Lower leg skin (tissue), 4 donors: ENCODE measurements around the gene S100A5. TPM values are rescaled to one million over a fixed set of nuclear protein-coding genes. Genes with fewer than 3 reads are reported as not detected.

Experiments
- DNase-seq, 2 donors: peaks; one replicate each; pipeline ENCODE4 v3.0.0-alpha.2; 2019; ENCODE audit warnings: low spot score in 2 of 2
- H3K4me3 ChIP-seq: fragments of 200-600 bp; sonication (generic); 2 replicates; pipeline ENCODE4 v1.5.1; 2017; ENCODE audit warnings: mild to moderate bottlenecking, low read depth; ENCODE audit not compliant: poor library complexity, severe bottlenecking
- POLR2A ChIP-seq, 2 donors: fragments of 450-650 bp; IDR thresholded peaks; one replicate each; pipeline ENCODE4 v1.6.1; 2016 to 2017; ENCODE audit warnings: antibody characterized with exemption in 2 of 2, mild to moderate bottlenecking in 1 of 2, moderate library complexity in 1 of 2
- WGBS, 2 donors: methylation state at CpG; one replicate each; pipeline ENCODE4 v1.1.5; 2018; 5-methylcytosine and 5-hydroxymethylcytosine counted together
- intact Hi-C: fragments of 100-400 bp; cut with DNase I; formaldehyde crosslinking; loops from one replicate; pipeline ENCODE4 v1.15.0; 2023; ENCODE audit warnings: low total_unique reads
- total RNA-seq, 4 donors: library from RNA; depleted of rRNA; stranded (reverse); fragments of >200 nt; gene quantifications; one replicate each; pipeline ENCODE4 v1.1.0, GENCODE V29; 2016
- TF ChIP-seq, protein P1 (sequence below), 3 donors: fragments of 450-650 bp; IDR thresholded peaks; one replicate each; pipeline ENCODE4 v1.5.1; 2016; ENCODE audit warnings: antibody characterized with exemption in 3 of 3, mild to moderate bottlenecking in 3 of 3, moderate library complexity in 2 of 3

S100A5 gene
- total RNA-seq, 4 donors from 2014 or later: not detected

DNA sequence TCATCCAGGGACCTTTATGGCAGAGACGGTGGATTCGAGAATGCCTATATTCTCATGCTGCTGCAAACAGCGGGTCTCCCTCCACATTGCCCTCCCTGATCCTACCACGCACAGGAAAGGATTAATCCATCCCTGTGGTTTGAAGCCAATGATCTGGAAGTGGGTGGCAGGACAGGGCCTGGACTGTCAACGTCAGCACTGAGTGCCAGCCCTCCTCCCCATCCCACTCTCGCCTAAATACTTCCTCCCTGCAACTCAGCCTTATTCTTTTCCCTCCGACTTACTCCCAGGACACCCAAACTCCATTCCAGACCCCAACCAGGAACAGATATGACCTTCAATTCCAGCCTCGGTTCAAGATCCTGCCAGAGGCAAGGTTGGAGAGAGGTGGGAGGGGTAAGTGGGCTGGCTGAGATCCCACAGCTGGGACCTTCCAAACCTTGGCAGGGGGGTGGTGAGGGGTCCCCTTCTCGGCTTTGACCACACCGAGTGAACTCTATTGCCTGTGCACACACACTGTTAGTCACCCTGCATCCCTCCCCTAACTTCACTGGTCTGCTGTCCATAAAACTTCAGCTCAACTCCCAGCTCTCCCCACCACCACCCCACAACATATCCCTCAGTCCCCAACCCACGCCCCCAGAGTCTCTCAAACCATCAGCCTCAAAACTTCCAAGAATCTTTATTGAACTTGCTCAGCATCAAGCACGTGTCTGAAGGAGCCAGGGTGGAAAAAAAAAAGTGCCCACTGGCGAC is 2.4 kb upstream of the S100A5 start:
- H3K4me3 ChIP-seq: no peak overlapping the region
- peak in 1 of 2 donors; percentile 80 for DNase-seq
- WGBS, 2 donors: 54 to 55% methylated on average over 13 of the region's 13 CpGs
- intact Hi-C loops: no loop called here
- TF ChIP-seq, protein P1, sequence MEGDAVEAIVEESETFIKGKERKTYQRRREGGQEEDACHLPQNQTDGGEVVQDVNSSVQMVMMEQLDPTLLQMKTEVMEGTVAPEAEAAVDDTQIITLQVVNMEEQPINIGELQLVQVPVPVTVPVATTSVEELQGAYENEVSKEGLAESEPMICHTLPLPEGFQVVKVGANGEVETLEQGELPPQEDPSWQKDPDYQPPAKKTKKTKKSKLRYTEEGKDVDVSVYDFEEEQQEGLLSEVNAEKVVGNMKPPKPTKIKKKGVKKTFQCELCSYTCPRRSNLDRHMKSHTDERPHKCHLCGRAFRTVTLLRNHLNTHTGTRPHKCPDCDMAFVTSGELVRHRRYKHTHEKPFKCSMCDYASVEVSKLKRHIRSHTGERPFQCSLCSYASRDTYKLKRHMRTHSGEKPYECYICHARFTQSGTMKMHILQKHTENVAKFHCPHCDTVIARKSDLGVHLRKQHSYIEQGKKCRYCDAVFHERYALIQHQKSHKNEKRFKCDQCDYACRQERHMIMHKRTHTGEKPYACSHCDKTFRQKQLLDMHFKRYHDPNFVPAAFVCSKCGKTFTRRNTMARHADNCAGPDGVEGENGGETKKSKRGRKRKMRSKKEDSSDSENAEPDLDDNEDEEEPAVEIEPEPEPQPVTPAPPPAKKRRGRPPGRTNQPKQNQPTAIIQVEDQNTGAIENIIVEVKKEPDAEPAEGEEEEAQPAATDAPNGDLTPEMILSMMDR (IDR thresholded peaks at IDR 0.05): no peak

DNA sequence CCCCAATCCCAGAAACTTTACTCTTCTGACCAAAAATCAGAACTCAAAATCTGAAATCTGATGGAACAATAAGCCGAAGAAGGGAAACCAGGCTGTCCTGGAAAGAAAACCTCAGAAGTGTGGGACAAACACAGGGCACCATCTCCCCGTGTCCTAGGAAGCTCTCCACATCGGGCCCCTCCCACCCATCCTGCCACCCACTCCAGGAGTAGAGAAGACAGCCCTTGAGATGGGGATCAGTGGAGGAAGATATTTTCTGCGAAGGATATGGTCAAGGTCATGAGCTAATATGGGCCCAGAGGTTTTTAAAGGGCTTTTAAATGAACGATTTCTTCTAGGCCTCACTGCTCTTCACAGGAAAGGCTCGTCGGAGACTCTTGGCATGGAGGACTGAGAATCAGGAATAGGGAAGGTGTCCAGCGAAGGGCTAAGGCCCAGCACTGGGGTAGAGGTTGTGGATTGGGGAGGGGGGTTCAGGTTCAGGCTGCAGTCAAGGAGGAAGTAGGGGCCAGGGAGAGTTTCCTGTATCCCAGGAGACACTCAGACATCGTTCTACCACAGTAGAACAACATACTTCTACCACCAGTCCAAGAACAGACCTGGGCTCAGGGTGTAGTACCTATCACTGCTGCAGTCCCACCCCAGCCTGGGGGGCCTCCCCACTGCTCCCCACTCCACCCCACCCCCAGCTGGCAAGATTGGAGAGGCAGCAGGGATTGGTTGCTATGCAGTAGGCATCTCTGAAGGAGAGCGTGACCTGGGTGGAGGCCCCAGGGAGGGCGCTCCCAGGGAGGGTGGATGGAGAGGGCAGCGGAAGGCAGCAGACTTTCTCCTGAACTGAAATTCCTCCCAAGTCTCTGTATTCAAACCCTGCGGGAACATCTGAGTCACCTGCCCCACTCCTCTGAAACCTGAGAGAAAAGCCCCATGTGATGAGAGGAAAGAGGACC is 1.2 kb upstream of the S100A5 start:
- WGBS, 2 donors: 45 to 52% methylated on average over 13 of the region's 13 CpGs
- intact Hi-C loops: no loop called here
- peak in 1 of 2 donors; percentile 86 for DNase-seq
- H3K4me3 ChIP-seq: no peak overlapping the region
- TF ChIP-seq POLR2A (IDR thresholded peaks at IDR 0.05): no peak
- TF ChIP-seq, protein P1 (IDR thresholded peaks at IDR 0.05): no peak

DNA sequence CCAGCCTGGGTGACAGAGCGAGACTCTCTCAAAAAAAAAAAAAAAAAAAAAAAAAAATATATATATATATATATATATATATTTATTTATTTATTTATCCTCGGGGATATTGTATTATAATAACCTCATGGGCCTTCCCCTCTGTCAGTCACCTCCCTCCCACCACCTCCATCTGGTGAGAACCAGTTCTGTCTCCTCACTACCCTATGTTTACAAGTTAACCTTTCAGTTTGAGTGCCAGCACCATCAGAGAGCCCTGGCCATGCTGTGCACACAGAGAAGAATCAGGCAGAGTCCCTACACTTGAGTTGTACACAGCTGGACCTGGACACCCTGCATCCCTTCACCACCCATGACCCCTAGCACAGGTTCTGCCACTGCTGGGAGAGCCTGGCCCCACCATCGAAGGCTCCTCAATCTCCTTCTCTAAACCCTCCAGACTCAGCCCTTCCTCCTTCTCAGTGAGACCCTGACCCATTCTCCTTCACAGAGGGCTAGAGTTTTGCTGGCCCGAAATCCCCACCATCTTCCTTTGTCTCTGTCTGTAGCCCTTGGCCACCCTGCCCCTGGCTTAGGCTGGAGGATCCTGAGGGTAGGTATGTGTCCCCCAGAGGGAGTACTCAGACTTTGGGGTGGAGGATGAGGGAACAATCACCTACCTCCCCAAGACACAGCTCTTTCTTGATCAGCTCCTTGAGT is 1.2 kb downstream of the S100A5 start:
- peak in 1 of 2 donors; percentile 83 for DNase-seq
- intact Hi-C loops: loop anchor here (10.0 kb wide), 1 partner anchor 85 kb away; the partner anchor contains the start of genes S100A1 and S100A13
- WGBS, 2 donors: 79 to 81% methylated on average over 4 of the region's 4 CpGs
- TF ChIP-seq, protein P1 (IDR thresholded peaks at IDR 0.05): no peak
- no peak for TF ChIP-seq POLR2A (IDR thresholded peaks at IDR 0.05)
- H3K4me3 ChIP-seq: no peak overlapping the region

DNA sequence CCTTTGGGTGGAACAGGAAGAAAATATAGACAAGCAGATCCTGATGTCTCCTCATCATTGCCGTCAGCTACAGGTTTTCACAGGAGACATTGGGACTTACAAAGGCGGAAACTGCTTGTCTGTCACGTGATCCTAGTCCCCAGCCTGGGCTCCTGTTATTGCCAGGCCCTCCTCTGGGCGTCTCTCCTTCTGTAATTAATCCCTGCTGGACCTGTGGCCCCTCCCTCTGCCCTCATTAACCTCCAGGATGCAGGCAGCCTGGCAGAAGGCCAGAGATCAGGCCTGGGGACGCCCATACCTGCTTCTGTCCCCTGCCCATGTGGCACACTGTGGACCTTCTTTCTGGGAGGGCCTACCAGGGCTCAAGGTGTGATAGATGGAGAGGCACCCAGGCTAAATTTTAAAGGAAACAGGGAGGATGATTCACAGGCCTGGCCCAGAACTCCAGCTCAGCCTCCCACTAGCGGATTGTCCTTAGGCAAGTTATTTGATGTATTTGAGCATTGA is 2.4 kb downstream of the S100A5 start:
- no peak for TF ChIP-seq POLR2A (IDR thresholded peaks at IDR 0.05)
- TF ChIP-seq, protein P1 (IDR thresholded peaks at IDR 0.05): no peak
- WGBS, 2 donors: 20 to 35% methylated on average over 6 of the region's 6 CpGs
- no peak overlapping the region for H3K4me3 ChIP-seq
- intact Hi-C loops: loop anchor here (10.0 kb wide), 1 partner anchor 86 kb away; the partner anchor contains the start of genes S100A1 and S100A13
- DNase-seq: peak; percentile 65 to 90

GRCh38 chr1:153537376-153537730 is 3.4 kb downstream of the S100A5 start:
- H3K4me3 ChIP-seq: no peak overlapping the region
- WGBS, 2 donors: 91 to 93% methylated on average over 5 to 6 of the region's 6 CpGs
- TF ChIP-seq, protein P1 (IDR thresholded peaks at IDR 0.05): no peak
- no peak for TF ChIP-seq POLR2A (IDR thresholded peaks at IDR 0.05)
- intact Hi-C loops: loop anchor here (10.0 kb wide), 1 partner anchor 87 kb away; the partner anchor contains the start of genes S100A1 and S100A13
- peak in 1 of 2 donors; percentile 86 for DNase-seq
